HepG2 (cell line): Measurements from ENCODE around the gene SULT1E1. TPM values are rescaled to one million over a fixed set of nuclear protein-coding genes. Genes with fewer than 3 reads are reported as not detected.

Experiments used
- ATAC-seq: fragments of 200-7000 bp; cut with Tn5 transposase; 3 replicates; pipeline ENCODE4 v1.9.1; 2020; ENCODE audit warnings: mild to moderate bottlenecking, moderate library complexity
- BruUV-seq: library from RNA; stranded (reverse); fragments of 400-500 nt; replicated peaks from 2 replicates; lab custom pipeline; 2021; lab: Mats Ljungman, UMichigan
- CTCF ChIA-PET: fragments of 300-600 bp; formaldehyde crosslinking; extraction: SDS; loops from one replicate; lab custom pipeline; 2021; ENCODE audit warnings: low total read pairs, inconsistent platforms, low intra/inter-chr PET ratio; lab: Yijun Ruan, JAX
- POLR2A ChIA-PET: fragments of 350-600 bp; sonication (Branson Sonifier 250); formaldehyde crosslinking; loops from one replicate; lab custom pipeline; 2020; ENCODE audit warnings: antibody characterized with exemption, inconsistent platforms; lab: Yijun Ruan, JAX
- DNase-seq: peaks from one replicate; pipeline ENCODE4 v3.0.0-alpha.2; 2015; ENCODE audit warnings: low spot score
- FAIRE-seq: peaks from 3 replicates; lab custom pipeline; 2011; peaks lifted over from hg19 to GRCh38; lab: Jason Lieb, UNC
- H2AFZ ChIP-seq: one replicate; pipeline ENCODE4 v1.6.1; 2011; ENCODE audit warnings: low read length, inconsistent platforms
- H3K27ac ChIP-seq: fragments of 300-600 bp; 3 replicates; pipeline ENCODE4 v1.8.0; 2011; ENCODE audit warnings: mixed run types, mild to moderate bottlenecking, mixed read lengths, low read length, inconsistent platforms; ENCODE audit not compliant: insufficient read depth; ENCODE audit errors: extremely low read length
- H3K27me3 ChIP-seq, 2 experiments: fragments of 200-600 bp in 1 of 2; 2 replicates in 1 of 2; 3 replicates in 1 of 2; pipeline versions ENCODE4 v1.6.0 to v1.8.0; 2011; ENCODE audit warnings: low read length in 2 of 2, mild to moderate bottlenecking in 2 of 2, moderate library complexity in 2 of 2, inconsistent platforms in 1 of 2; ENCODE audit not compliant: insufficient read depth in 2 of 2, control insufficient read depth in 1 of 2
- H3K36me3 ChIP-seq, 2 experiments: fragments of 200-600 bp in 1 of 2; replicated peaks in 1 of 2; 2 replicates in 1 of 2; 3 replicates in 1 of 2; pipeline versions ENCODE4 v1.5.1 to v1.8.0; 2011; ENCODE audit warnings: low read length in 2 of 2, inconsistent platforms in 1 of 2; ENCODE audit not compliant: insufficient read depth in 2 of 2, control insufficient read depth in 1 of 2
- H3K4me1 ChIP-seq: 2 replicates; pipeline ENCODE4 v1.5.1; 2012; ENCODE audit warnings: low read length, inconsistent platforms; ENCODE audit not compliant: insufficient read depth
- H3K4me2 ChIP-seq: 2 replicates; pipeline ENCODE4 v1.6.0; 2011; ENCODE audit warnings: low read depth, low read length, inconsistent platforms
- H3K4me3 ChIP-seq, 3 experiments: fragments of 200-600 bp in 1 of 3; sonication (generic), shearing (Covaris generic) in 1 of 3; replicated peaks in 1 of 3; 2 replicates each; pipeline ENCODE4 v1.5.1; 2011 to 2016; ENCODE audit warnings: low read length in 3 of 3, inconsistent platforms in 2 of 3, low read depth in 2 of 3, mild to moderate bottlenecking in 2 of 3, control low read depth in 1 of 3, mixed read lengths in 1 of 3; ENCODE audit not compliant: insufficient read depth in 1 of 3
- H3K79me2 ChIP-seq: one replicate; pipeline ENCODE4 v1.6.1; 2011; ENCODE audit warnings: low read length, inconsistent platforms; ENCODE audit not compliant: insufficient read depth
- H3K9ac ChIP-seq: 2 replicates; pipeline ENCODE4 v1.6.0; 2011; ENCODE audit warnings: mild to moderate bottlenecking, low read depth, low read length, inconsistent platforms; ENCODE audit not compliant: insufficient read depth
- H3K9me3 ChIP-seq: 2 replicates; pipeline ENCODE4 v1.5.1; 2012; ENCODE audit warnings: mild to moderate bottlenecking, low read length
- H4K20me1 ChIP-seq: 2 replicates; pipeline ENCODE4 v1.6.0; 2011; ENCODE audit warnings: inconsistent platforms, mild to moderate bottlenecking, low read length, moderate library complexity; ENCODE audit not compliant: insufficient read depth
- AGO2 ChIP-seq: fragments of 200-400 bp; formaldehyde crosslinking; optimal IDR thresholded peaks from 2 replicates; pipeline ENCODE3; 2017; ENCODE audit warnings: mild to moderate bottlenecking, low read depth, low read length, moderate library complexity
- HOXD1 ChIP-seq: sonication (generic); formaldehyde crosslinking; IDR thresholded peaks from 2 replicates; pipeline ENCODE4 v1.5.0; 2020; ENCODE audit warnings: missing genetic modification reagents
- KLF12 ChIP-seq: sonication (generic); formaldehyde crosslinking; IDR thresholded peaks from 2 replicates; pipeline ENCODE4 v1.4.0; 2020; ENCODE audit warnings: missing genetic modification reagents, borderline replicate concordance
- KMT2B ChIP-seq: IDR thresholded peaks from 2 replicates; pipeline ENCODE4 v1.6.1; 2016; ENCODE audit warnings: missing genetic modification reagents, missing compliant biosample characterization
- MED13 ChIP-seq: sonication (generic); formaldehyde crosslinking; IDR thresholded peaks from 2 replicates; pipeline ENCODE4 v1.5.0; 2020; ENCODE audit warnings: missing genetic modification reagents
- RBFOX2 ChIP-seq: fragments of 200-400 bp; formaldehyde crosslinking; IDR thresholded peaks from 2 replicates; pipeline ENCODE4 v1.6.1; 2017; ENCODE audit warnings: low read depth, mild to moderate bottlenecking, low read length
- ZNF12 ChIP-seq: sonication (generic); formaldehyde crosslinking; IDR thresholded peaks from 2 replicates; pipeline ENCODE4 v1.5.0; 2020; ENCODE audit warnings: missing genetic modification reagents
- WGBS: methylation state at CpG from one replicate; pipeline ENCODE4 v1.1.6; 2017; ENCODE audit warnings: low lambda C conversion rate; 5-methylcytosine and 5-hydroxymethylcytosine counted together
- in situ Hi-C: cut with HindIII; loops from 2 replicates; pipeline ENCODE4 v1.10.0; 2017; ENCODE audit warnings: low pct_unique_long_range_greater_than_20kb; ENCODE audit not compliant: extremely low pct_ligation_motif_present
- intact Hi-C: fragments of 100-400 bp; cut with micrococcal nuclease; formaldehyde crosslinking; loops from one replicate; pipeline ENCODE4 v1.10.0; 2022; ENCODE audit not compliant: unreplicated experiment
- polyA plus RNA-seq, 8 experiments: library from polyadenylated mRNA; depleted of rRNA in 3 of 8; stranded (reverse) in 7 of 8; unstranded in 1 of 8; fragments of >200 nt; fragmentation: Illumina TruSeq in 4 of 8; extraction: Trizol in 4 of 8; gene quantifications; 2 replicates each; pipeline versions ENCODE4 v1.2.1 to v1.2.3, GENCODE V29; 2011 to 2016; ENCODE audit warnings: low read depth in 4 of 8, missing spikeins in 1 of 8, mixed read lengths in 1 of 8; ENCODE audit not compliant: insufficient read depth in 1 of 8
- total RNA-seq, 5 experiments: library from RNA; depleted of rRNA; stranded (reverse); fragments of >200 nt; fragmentation: Illumina TruSeq; extraction: Trizol; gene quantifications; 2 replicates each; pipeline ENCODE4 v1.2.3, GENCODE V29; 2016; ENCODE audit warnings: low read depth in 1 of 5
- TF ChIP-seq, protein P1 (sequence below): sonication (generic); formaldehyde crosslinking; IDR thresholded peaks from 2 replicates; pipeline ENCODE4 v1.4.0; 2020; ENCODE audit warnings: missing genetic modification reagents

The SULT1E1 gene
- total and polyA plus RNA-seq, 2 of the 13 experiments (the other 11 are each of a cell fraction or from before 2014, with no cell fraction given) = 1.7 to 3.9 TPM

DNA sequence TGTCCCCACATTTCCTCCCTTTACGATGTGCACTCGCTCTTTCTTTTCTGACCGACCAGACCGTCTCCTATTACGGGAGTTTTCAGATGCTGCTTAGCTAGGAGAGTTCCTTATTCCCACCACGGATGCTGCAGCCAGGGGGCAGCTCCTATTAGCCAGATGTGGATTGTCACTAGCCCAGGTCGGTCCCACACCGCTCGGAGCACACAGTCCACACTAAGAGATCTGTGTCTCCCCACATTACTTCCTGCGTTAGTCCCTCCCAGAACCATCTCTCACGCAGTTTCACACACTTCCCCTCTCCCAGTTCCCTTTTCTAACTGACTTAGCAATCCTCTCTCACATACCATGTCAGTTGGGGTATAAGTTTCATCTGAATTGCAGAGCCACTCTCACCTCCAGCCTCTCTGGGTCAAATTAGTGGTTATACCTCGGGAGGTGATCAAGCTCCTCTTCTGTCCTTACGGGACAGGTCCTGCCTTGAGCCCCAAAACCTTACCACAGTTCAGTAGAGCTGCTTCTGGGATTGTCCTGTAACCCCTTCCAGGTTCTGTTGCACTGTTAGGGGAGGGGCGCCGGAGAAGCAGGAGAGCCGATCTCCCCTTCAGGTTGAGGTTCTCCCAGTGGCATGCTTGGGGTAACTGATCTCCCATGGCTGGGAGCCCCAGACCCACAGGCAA is 28.2 kb downstream of the SULT1E1 start (continued):
- TF ChIP-seq KMT2B (CRISPR knock-in tag) (0 out of 2 replicates have a peak, but pooled peaks have one; percentile 7), HOXD1 (CRISPR knock-in tag) (no peak), ZNF12 (CRISPR knock-in tag) (no peak)
- TF ChIP-seq, protein P1, sequence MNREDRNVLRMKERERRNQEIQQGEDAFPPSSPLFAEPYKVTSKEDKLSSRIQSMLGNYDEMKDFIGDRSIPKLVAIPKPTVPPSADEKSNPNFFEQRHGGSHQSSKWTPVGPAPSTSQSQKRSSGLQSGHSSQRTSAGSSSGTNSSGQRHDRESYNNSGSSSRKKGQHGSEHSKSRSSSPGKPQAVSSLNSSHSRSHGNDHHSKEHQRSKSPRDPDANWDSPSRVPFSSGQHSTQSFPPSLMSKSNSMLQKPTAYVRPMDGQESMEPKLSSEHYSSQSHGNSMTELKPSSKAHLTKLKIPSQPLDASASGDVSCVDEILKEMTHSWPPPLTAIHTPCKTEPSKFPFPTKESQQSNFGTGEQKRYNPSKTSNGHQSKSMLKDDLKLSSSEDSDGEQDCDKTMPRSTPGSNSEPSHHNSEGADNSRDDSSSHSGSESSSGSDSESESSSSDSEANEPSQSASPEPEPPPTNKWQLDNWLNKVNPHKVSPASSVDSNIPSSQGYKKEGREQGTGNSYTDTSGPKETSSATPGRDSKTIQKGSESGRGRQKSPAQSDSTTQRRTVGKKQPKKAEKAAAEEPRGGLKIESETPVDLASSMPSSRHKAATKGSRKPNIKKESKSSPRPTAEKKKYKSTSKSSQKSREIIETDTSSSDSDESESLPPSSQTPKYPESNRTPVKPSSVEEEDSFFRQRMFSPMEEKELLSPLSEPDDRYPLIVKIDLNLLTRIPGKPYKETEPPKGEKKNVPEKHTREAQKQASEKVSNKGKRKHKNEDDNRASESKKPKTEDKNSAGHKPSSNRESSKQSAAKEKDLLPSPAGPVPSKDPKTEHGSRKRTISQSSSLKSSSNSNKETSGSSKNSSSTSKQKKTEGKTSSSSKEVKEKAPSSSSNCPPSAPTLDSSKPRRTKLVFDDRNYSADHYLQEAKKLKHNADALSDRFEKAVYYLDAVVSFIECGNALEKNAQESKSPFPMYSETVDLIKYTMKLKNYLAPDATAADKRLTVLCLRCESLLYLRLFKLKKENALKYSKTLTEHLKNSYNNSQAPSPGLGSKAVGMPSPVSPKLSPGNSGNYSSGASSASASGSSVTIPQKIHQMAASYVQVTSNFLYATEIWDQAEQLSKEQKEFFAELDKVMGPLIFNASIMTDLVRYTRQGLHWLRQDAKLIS = peak; percentile 62

DNA sequence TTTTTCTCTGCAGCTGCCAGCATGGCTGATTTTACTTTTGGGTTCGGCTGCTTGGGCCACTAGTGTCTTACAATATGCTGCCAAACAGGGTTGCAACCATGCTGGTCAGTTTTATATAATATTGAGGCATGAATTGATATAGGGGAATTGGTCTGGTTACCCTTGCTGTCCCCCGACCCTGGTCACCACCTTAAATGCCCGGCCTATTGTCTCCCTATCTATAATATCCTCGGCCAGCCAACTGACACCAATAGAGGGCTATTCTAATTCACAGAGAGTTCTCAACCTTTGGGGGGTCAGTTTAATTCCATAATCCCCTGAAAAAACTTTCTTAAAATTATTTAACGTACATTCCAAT is 28.7 kb downstream of the SULT1E1 start:
- H3K27me3 ChIP-seq = no peaks in the 10 kb centered on the region
- no peak for ATAC-seq
- peaks cover 5% of the 10 kb centered on the region; the same call in 1 of the 2 replicates for H3K9me3 ChIP-seq
- CTCF ChIA-PET = interaction anchor here (1.9 kb wide), 1 partner anchor 142 kb away, joined by 6 read pairs; no protein-coding TSS in a partner anchor
- H4K20me1 ChIP-seq = no peaks in the 10 kb centered on the region
- no peaks in the 10 kb centered on the region for H3K36me3 ChIP-seq
- peak overlapping the region; percentile 68 for H3K4me2 ChIP-seq
- no peak overlapping the region for H2AFZ ChIP-seq
- TF ChIP-seq AGO2 (peak; percentile 82), MED13 (CRISPR knock-in tag) (0 out of 2 replicates have a peak, but pooled peaks have one; percentile 39), KLF12 (CRISPR knock-in tag) (no peak), RBFOX2 (peak; percentile 88)
- no peak overlapping the region for H3K4me3 ChIP-seq
- peaks cover 79% of the 10 kb centered on the region for H3K4me1 ChIP-seq
- H3K9ac ChIP-seq = peak overlapping the region; percentile 73
- no peak for FAIRE-seq
- in situ Hi-C loops (loop anchor here (5.0 kb wide), 1 partner anchor 351 kb away; no protein-coding TSS in a partner anchor), intact Hi-C loops (no loop called here)
- H3K27ac ChIP-seq = peak overlapping the region; percentile 93
- BruUV-seq = no TSS peak
- peaks cover 3% of the 10 kb centered on the region for H3K79me2 ChIP-seq
- POLR2A ChIA-PET = interaction anchor here (0.8 to 4.0 kb wide), 9 partner anchors 7 to 352 kb away, joined by 3 to 56 read pairs (median 4); partner anchors contain the start of gene SULT1E1
- no peak for DNase-seq
- 94% methylated on average over 5 of the region's 5 CpGs for WGBS
